Transverse colon (tissue), 4 donors: ENCODE measurements around the gene SELENON. TPM values are rescaled to one million over a fixed set of nuclear protein-coding genes. Genes with fewer than 3 reads are reported as not detected.

ENCODE experiments used
- DNase-seq: peaks from one replicate; pipeline ENCODE4 v3.0.0-alpha.2; 2019
- H3K27ac ChIP-seq, 4 donors: fragments of 200-600 bp; sonication (generic); 2 replicates each; pipeline ENCODE4 v1.5.1; 2016 to 2018; ENCODE audit warnings: inconsistent platforms in 4 of 4
- H3K27me3 ChIP-seq: fragments of 200-600 bp; sonication (generic); 2 replicates; pipeline ENCODE4 v1.5.1; 2017; ENCODE audit warnings: inconsistent platforms
- H3K36me3 ChIP-seq, 4 donors: fragments of 200-600 bp; sonication (generic); 2 replicates each; pipeline ENCODE4 v1.5.1; 2017 to 2019; ENCODE audit warnings: inconsistent platforms in 4 of 4
- H3K4me1 ChIP-seq, 4 donors: fragments of 200-600 bp; sonication (generic); 2 replicates each; pipeline ENCODE4 v1.5.1; 2017 to 2020; ENCODE audit warnings: inconsistent platforms in 4 of 4
- H3K4me3 ChIP-seq, 4 donors: fragments of 200-600 bp; sonication (generic); 1 replicate in 1 of 4; 2 replicates in 3 of 4; pipeline versions ENCODE4 v1.5.1 to v1.6.1; 2017 to 2019; ENCODE audit warnings: inconsistent platforms in 4 of 4
- H3K9me3 ChIP-seq, 2 donors: fragments of 200-600 bp; sonication (generic); 2 replicates each; pipeline ENCODE4 v1.5.1; 2017 to 2019; ENCODE audit warnings: inconsistent platforms in 2 of 2
- CTCF ChIP-seq, 5 experiments: fragments of 200-600 bp in 3 of 5; fragments of 450-650 bp in 2 of 5; sonication (generic) in 3 of 5; IDR thresholded peaks; 1 replicate in 2 of 5; 2 replicates in 3 of 5; pipeline ENCODE4 v1.5.1; 2016 to 2017; ENCODE audit warnings: antibody characterized with exemption in 5 of 5, inconsistent platforms in 3 of 5, mild to moderate bottlenecking in 2 of 5, moderate library complexity in 1 of 5
- EP300 ChIP-seq: sonication (generic); formaldehyde crosslinking; IDR thresholded peaks from one replicate; pipeline ENCODE4 v1.6.1; 2017; ENCODE audit warnings: antibody characterized with exemption, low read depth
- POLR2A ChIP-seq: fragments of 450-650 bp; IDR thresholded peaks from one replicate; pipeline ENCODE4 v1.6.1; 2016; ENCODE audit warnings: antibody characterized with exemption, mild to moderate bottlenecking, moderate library complexity
- POLR2AphosphoS5 ChIP-seq, 3 donors: sonication (generic); formaldehyde crosslinking; IDR thresholded peaks; one replicate each; pipeline ENCODE4 v1.6.1; 2016; ENCODE audit warnings: antibody characterized with exemption in 3 of 3
- WGBS, 2 donors: methylation state at CpG; one replicate each; pipeline ENCODE4 v1.1.5; 2018; ENCODE audit warnings: low coverage in 1 of 2; 5-methylcytosine and 5-hydroxymethylcytosine counted together
- in situ Hi-C, 4 donors: fragments of 200-750 bp; cut with MboI; loops; one replicate each; pipeline versions ENCODE4 v1.15.0 to v1.15.1; 2017; ENCODE audit warnings: low sequenced_read_pairs in 3 of 4, low pct_ligation_motif_present in 1 of 4, low pct_unique_long_range_greater_than_20kb in 1 of 4
- intact Hi-C: fragments of 100-400 bp; cut with DNase I; formaldehyde crosslinking; loops from one replicate; pipeline ENCODE4 v1.15.1; 2023; ENCODE audit warnings: low total_unique reads
- total RNA-seq, 4 donors: library from RNA; depleted of rRNA; stranded (reverse); fragments of >200 nt; gene quantifications; one replicate each; pipeline ENCODE4 v1.1.0, GENCODE V29; 2016

Gene SELENON
- total RNA-seq, 4 donors from 2014 or later = 17.1 to 68.1 (median 24.4) TPM

DNA sequence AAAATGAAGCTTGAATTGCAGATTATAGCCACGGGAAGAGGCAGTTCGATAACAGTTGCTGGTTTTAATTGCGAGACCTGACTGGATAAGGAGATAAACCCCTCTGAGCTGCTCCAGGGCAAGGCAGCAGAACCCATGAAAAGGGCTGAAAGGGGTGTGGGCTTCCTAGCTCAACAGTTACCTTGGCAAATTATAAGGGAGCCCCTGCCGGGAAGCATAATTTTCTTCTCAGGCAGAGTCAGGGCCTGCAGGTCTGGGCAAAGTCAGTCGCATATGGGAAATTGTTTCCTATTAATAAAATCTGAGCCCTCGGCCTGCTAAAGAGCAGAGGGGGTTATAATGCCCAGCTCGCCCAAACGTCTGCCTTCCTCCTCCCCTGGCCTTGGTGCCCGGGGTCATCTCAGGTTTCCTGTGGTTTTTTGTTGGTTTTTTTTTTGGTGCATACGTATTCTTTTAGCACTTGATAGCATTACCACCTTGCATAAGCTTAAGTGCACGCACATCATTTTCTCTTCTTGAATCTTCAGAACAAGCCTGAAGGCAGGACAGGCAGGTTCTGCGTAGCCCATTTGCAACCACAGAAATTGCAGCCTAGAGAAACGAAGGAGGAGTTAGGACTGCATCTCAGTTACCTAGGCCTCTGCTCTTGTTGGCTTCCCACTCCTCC, 33.9 kb upstream of the SELENON start:
- in situ Hi-C loops (no loop called here), intact Hi-C loops (no loop called here)
- WGBS, 2 donors = 73 to 76% methylated on average over 10 to 13 of the region's 13 CpGs
- Histone ChIP-seq H3K4me1 (peaks cover 0 to 9% (median 4%) of the 10 kb centered on the region in 4 donors), H3K36me3 (no peaks in the 10 kb centered on the region), H3K27me3 (no peaks in the 10 kb centered on the region), H3K9me3 (no peaks in the 10 kb centered on the region), H3K4me3 (no peak overlapping the region), H3K27ac (no peak overlapping the region)
- DNase-seq = no peak
- TF ChIP-seq POLR2A (no peak), CTCF (IDR thresholded peaks at IDR 0.05) (no peak), POLR2AphosphoS5 (IDR thresholded peaks at IDR 0.05) (no peak), EP300 (no peak)

GRCh38 chr1:25766721-25767436, 33.1 kb upstream of the SELENON start:
- in situ Hi-C loops = no loop called here
- Histone ChIP-seq H3K27me3 (no peaks in the 10 kb centered on the region), H3K4me3 (no peak overlapping the region), H3K36me3 (no peaks in the 10 kb centered on the region), H3K9me3 (no peaks in the 10 kb centered on the region), H3K4me1 (peaks cover 0 to 16% (median 9%) of the 10 kb centered on the region in 4 donors), H3K27ac (no peak overlapping the region)
- 83 to 92% methylated on average over 1 to 13 of the region's 13 CpGs for WGBS, 2 donors
- no peak for DNase-seq
- intact Hi-C loops = no loop called here
- no peak for TF ChIP-seq POLR2A
- TF ChIP-seq POLR2AphosphoS5 (IDR thresholded peaks at IDR 0.05) = no peak
- no peak for TF ChIP-seq EP300
- TF ChIP-seq CTCF (IDR thresholded peaks at IDR 0.05) = no peak

- TF ChIP-seq EP300 (no peak), POLR2AphosphoS5 (IDR thresholded peaks at IDR 0.05) (no peak), POLR2A (no peak), CTCF (IDR thresholded peaks at IDR 0.05) (no peak)
- intact Hi-C loops = no loop called here
Observed at GRCh38 chr1:25767437-25767770, 32.6 kb upstream of the SELENON start.

GRCh38 chr1:25768999-25769398, 31.0 kb upstream of the SELENON start:
- no peak for TF ChIP-seq EP300
- no peak for TF ChIP-seq CTCF (IDR thresholded peaks at IDR 0.05)
- no peak for TF ChIP-seq POLR2AphosphoS5 (IDR thresholded peaks at IDR 0.05)
- TF ChIP-seq POLR2A = no peak
- 89 to 95% methylated on average over 2 of the region's 2 CpGs for WGBS, 2 donors
- no peaks in the 10 kb centered on the region for H3K9me3 ChIP-seq
- H3K4me1 ChIP-seq = peaks cover 0 to 26% (median 16%) of the 10 kb centered on the region in 4 donors
- no peaks in the 10 kb centered on the region for H3K27me3 ChIP-seq
- no peak overlapping the region for H3K4me3 ChIP-seq
- DNase-seq = no peak
- no peaks in the 10 kb centered on the region for H3K36me3 ChIP-seq
- intact Hi-C loops (no loop called here), in situ Hi-C loops (no loop called here)
- no peak overlapping the region for H3K27ac ChIP-seq

More at GRCh38 chr1:25767437-25767770, 32.6 kb upstream of the SELENON start:
- H3K27ac ChIP-seq = no peak overlapping the region
- no peak for DNase-seq
- in situ Hi-C loops = no loop called here
- no peak overlapping the region for H3K4me3 ChIP-seq
- H3K9me3 ChIP-seq = no peaks in the 10 kb centered on the region
- no peaks in the 10 kb centered on the region for H3K36me3 ChIP-seq
- H3K4me1 ChIP-seq = peaks cover 0 to 16% (median 9%) of the 10 kb centered on the region in 4 donors
- no peaks in the 10 kb centered on the region for H3K27me3 ChIP-seq
